K562 (cell line): ENCODE results near the gene GALNT9. TPM values are rescaled to one million over a fixed set of nuclear protein-coding genes. Genes with fewer than 3 reads are reported as not detected.

Experiments used
- ATAC-seq: fragments of 200-7000 bp; cut with Tn5 transposase; 3 replicates; pipeline ENCODE4 v1.9.1; 2020; ENCODE audit warnings: moderate library complexity
- BruUV-seq: library from RNA; stranded (reverse); fragments of 400-500 nt; replicated peaks from 2 replicates; lab custom pipeline; 2021; lab: Mats Ljungman, UMichigan
- CTCF ChIA-PET: fragments of 300-600 bp; formaldehyde crosslinking; extraction: SDS; loops from one replicate; lab custom pipeline; 2021; ENCODE audit warnings: low intra/inter-chr PET ratio; lab: Yijun Ruan, JAX
- POLR2A ChIA-PET: fragments of 300-600, 350-650 bp; sonication (Branson Sonifier 250); formaldehyde crosslinking; extraction: SDS; loops from one replicate; lab custom pipeline; 2021; ENCODE audit warnings: antibody characterized with exemption, inconsistent platforms; lab: Yijun Ruan, JAX
- DNase-seq, 4 experiments: peaks; one replicate each; pipeline versions ENCODE4 v3.0.0 to v3.0.0-alpha.2; 2011 to 2018; ENCODE audit warnings: low spot score in 3 of 4, mixed read lengths in 3 of 4; ENCODE audit errors: extremely low read depth in 1 of 4
- FAIRE-seq: peaks from 2 replicates; lab custom pipeline; 2011; peaks lifted over from hg19 to GRCh38; lab: Jason Lieb, UNC
- H2AFZ ChIP-seq: 2 replicates; pipeline ENCODE4 v1.6.0; 2011; ENCODE audit warnings: low read depth, low read length, control low read depth, inconsistent platforms
- H3K27ac ChIP-seq: fragments of 200-600 bp; 3 replicates; pipeline ENCODE4 v1.8.0; 2011; ENCODE audit warnings: low read depth, mild to moderate bottlenecking, control low read depth, inconsistent platforms, low read length, moderate library complexity, mixed read lengths; ENCODE audit errors: extremely low read depth
- H3K27me3 ChIP-seq, 2 experiments: fragments of 300-600 bp in 1 of 2; 2 replicates in 1 of 2; 3 replicates in 1 of 2; pipeline versions ENCODE4 v1.6.0 to v1.8.0; 2011; ENCODE audit warnings: inconsistent platforms in 2 of 2, low read length in 2 of 2, mild to moderate bottlenecking in 1 of 2, mixed read lengths in 1 of 2, moderate library complexity in 1 of 2; ENCODE audit not compliant: control insufficient read depth in 2 of 2, insufficient read depth in 2 of 2
- H3K36me3 ChIP-seq: fragments of 300-600 bp; 3 replicates; pipeline ENCODE4 v1.8.0; 2011; ENCODE audit warnings: mild to moderate bottlenecking, low read length, inconsistent platforms; ENCODE audit not compliant: control insufficient read depth, insufficient read depth
- H3K4me1 ChIP-seq, 2 experiments: fragments of 200-600 bp in 1 of 2; replicated peaks in 1 of 2; 2 replicates in 1 of 2; 3 replicates in 1 of 2; pipeline versions ENCODE4 v1.5.1 to v1.8.0; 2011; ENCODE audit warnings: inconsistent platforms in 2 of 2, low read length in 2 of 2, mild to moderate bottlenecking in 1 of 2, mixed read lengths in 1 of 2, moderate library complexity in 1 of 2; ENCODE audit not compliant: control insufficient read depth in 2 of 2, insufficient read depth in 2 of 2
- H3K4me2 ChIP-seq: 2 replicates; pipeline ENCODE4 v1.6.1; 2011; ENCODE audit warnings: low read length, control low read depth, inconsistent platforms, mixed read lengths; ENCODE audit not compliant: insufficient read depth
- H3K4me3 ChIP-seq: fragments of 200-600 bp; sonication (generic), shearing (Covaris generic); 2 replicates; pipeline ENCODE4 v1.5.1; 2016; ENCODE audit warnings: control low read depth, inconsistent platforms
- H3K79me2 ChIP-seq: fragments of 200-600 bp; 3 replicates; pipeline ENCODE4 v1.8.0; 2011; ENCODE audit warnings: low read length, inconsistent platforms; ENCODE audit not compliant: control insufficient read depth, insufficient read depth
- H3K9ac ChIP-seq, 2 experiments: 2 replicates each; pipeline versions ENCODE4 v1.6.0 to v1.6.1; 2011; ENCODE audit warnings: low read depth in 2 of 2, low read length in 2 of 2, control low read depth in 1 of 2, inconsistent platforms in 1 of 2, mild to moderate bottlenecking in 1 of 2, mixed read lengths in 1 of 2; ENCODE audit not compliant: insufficient read depth in 1 of 2
- H3K9me1 ChIP-seq: one replicate; pipeline ENCODE4 v1.6.0; 2011; ENCODE audit warnings: inconsistent platforms, mild to moderate bottlenecking, low read length, moderate library complexity; ENCODE audit not compliant: control insufficient read depth, insufficient read depth
- H3K9me3 ChIP-seq: replicated peaks from 2 replicates; pipeline ENCODE4 v1.5.1; 2011; ENCODE audit warnings: low read depth, low read length, inconsistent platforms; ENCODE audit not compliant: control insufficient read depth, insufficient read depth
- H4K20me1 ChIP-seq: replicated peaks from 2 replicates; pipeline ENCODE4 v1.6.1; 2011; ENCODE audit warnings: low read length, inconsistent platforms, mixed read lengths; ENCODE audit not compliant: control insufficient read depth, insufficient read depth
- CHD2 ChIP-seq: IDR thresholded peaks from 2 replicates; pipeline ENCODE4 v1.6.1; 2011; ENCODE audit warnings: low read depth, low read length
- MEIS2 ChIP-seq: fragments of 450-650 bp; IDR thresholded peaks from 2 replicates; pipeline ENCODE4 v1.6.1; 2014; ENCODE audit warnings: mild to moderate bottlenecking; ENCODE audit not compliant: partially characterized antibody
- PBX2 ChIP-seq, 2 experiments: IDR thresholded peaks in 1 of 2; conservative IDR thresholded peaks in 1 of 2; 2 replicates each; pipeline ENCODE4 v1.6.1; 2016; ENCODE audit warnings: low read depth in 2 of 2, mild to moderate bottlenecking in 1 of 2, missing compliant biosample characterization in 1 of 2, missing genetic modification characterization in 1 of 2, moderate library complexity in 1 of 2
- PHB ChIP-seq: fragments of 250-450 bp; sonication (Bioruptor Pico); IDR thresholded peaks from 2 replicates; pipeline ENCODE4 v1.5.0; 2021
- SMARCA4 ChIP-seq: fragments of 450-650 bp; IDR thresholded peaks from 2 replicates; pipeline ENCODE4 v1.6.1; 2016
- SMARCC2 ChIP-seq: fragments of 450-650 bp; IDR thresholded peaks from 2 replicates; pipeline ENCODE4 v1.6.1; 2017; ENCODE audit warnings: antibody characterized with exemption, moderate library complexity, mild to moderate bottlenecking, low read depth
- ZNF23 ChIP-seq: fragments of 250-450 bp; sonication (Bioruptor Pico); IDR thresholded peaks from 2 replicates; pipeline ENCODE4 v1.4.0; 2020; ENCODE audit warnings: mild to moderate bottlenecking
- ZNF3 ChIP-seq: fragments of 250-450 bp; sonication (Bioruptor Pico); IDR thresholded peaks from 2 replicates; pipeline ENCODE4 v1.5.0; 2021; ENCODE audit warnings: mild to moderate bottlenecking, moderate library complexity
- whole genome bisulfite sequencing: fragments of 100-300 bp; shearing (Covaris generic); methylation state at CpG from one replicate; pipeline ENCODE4 v1.1.6; 2016; ENCODE audit warnings: low coverage, mixed read lengths; ENCODE audit not compliant: insufficient coverage; ENCODE audit errors: missing lambda C conversion rate; 5-methylcytosine and 5-hydroxymethylcytosine counted together
- in situ Hi-C: fragments of 300-500 bp; cut with MboI; formaldehyde crosslinking; loops from 4 replicates; pipeline ENCODE4 v1.15.0; 2018; ENCODE audit warnings: inconsistent platforms, mixed read lengths
- intact Hi-C: fragments of 100-400 bp; cut with micrococcal nuclease; formaldehyde crosslinking; loops from 2 replicates; pipeline ENCODE4 v1.14.2; 2022
- polyA plus RNA-seq, 8 experiments: library from polyadenylated mRNA; depleted of rRNA in 4 of 8; stranded (reverse) in 5 of 8; unstranded in 3 of 8; fragments of >200 nt; fragmentation: Nextera tagmentation in 2 of 8; fragmentation: Illumina TruSeq in 1 of 8; extraction: Ambion mirVana in 2 of 8; extraction: Trizol in 1 of 8; gene quantifications; 2 replicates each; pipeline versions ENCODE4 v1.2.1 to v1.2.3, GENCODE V29; 2011 to 2014; ENCODE audit warnings: inconsistent platforms in 1 of 8, missing spikeins in 1 of 8
- total RNA-seq, 7 experiments: library from RNA; depleted of rRNA in 6 of 7; stranded (reverse); fragments of >200 nt in 6 of 7; fragmentation: Illumina TruSeq in 2 of 7; extraction: Trizol in 2 of 7; gene quantifications; 2 replicates each; pipeline versions ENCODE4 v1.2.1 to v1.2.3, GENCODE V29; 2011 to 2021; ENCODE audit warnings: low replicate concordance in 1 of 7
- TF ChIP-seq, protein P1 (sequence below): sonication (generic); IDR thresholded peaks from 2 replicates; pipeline ENCODE4 v1.6.1; 2016
- TF ChIP-seq, protein P2 (sequence below): fragments of 450-650 bp; formaldehyde crosslinking; IDR thresholded peaks from 2 replicates; pipeline ENCODE4 v1.4.0; 2020; ENCODE audit warnings: mild to moderate bottlenecking, moderate library complexity

Gene GALNT9
- total and polyA plus RNA-seq, 9 of the 15 experiments (the other 6 are each of a cell fraction or from before 2014, with no cell fraction given) = not detected

DNA sequence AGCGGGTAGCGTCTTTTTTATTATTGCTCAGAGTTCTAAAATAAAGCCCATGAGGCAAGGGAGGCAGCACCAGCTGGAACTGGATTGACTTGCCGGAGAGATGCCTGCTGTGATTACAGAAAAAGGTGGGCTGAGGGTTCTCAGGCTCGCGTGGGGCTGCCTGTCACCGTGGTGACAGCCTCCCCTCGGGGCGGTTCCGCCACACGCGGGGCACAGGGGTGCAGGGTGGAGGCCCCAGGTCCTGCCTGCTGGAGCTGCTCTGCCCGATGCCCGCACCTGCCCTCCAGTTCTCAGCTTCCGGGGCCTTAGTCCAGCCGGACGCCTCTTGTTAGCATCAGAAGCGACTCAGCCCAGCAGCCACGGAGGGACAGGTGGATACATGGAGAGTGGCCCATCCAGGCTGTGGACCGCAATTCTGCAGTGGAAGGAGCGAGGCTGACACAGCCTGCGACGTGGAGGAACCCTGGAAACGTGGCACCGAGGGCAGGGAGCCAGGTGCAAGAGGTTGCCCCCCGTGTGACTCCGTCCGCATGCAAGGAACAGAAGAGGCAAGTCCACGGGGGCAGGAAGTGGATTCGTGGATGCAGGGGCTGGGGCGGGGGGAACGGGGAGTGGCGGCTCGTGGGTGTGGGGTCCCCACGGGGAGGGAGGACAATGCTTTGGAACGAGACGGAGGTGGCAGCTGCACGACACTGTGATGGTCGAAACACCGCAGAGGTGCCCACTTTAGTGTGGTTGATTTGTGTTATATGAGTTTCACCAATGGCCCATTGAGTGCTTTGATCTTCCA lies 79.5 kb downstream of the GALNT9 start:
- TF ChIP-seq, protein P1, sequence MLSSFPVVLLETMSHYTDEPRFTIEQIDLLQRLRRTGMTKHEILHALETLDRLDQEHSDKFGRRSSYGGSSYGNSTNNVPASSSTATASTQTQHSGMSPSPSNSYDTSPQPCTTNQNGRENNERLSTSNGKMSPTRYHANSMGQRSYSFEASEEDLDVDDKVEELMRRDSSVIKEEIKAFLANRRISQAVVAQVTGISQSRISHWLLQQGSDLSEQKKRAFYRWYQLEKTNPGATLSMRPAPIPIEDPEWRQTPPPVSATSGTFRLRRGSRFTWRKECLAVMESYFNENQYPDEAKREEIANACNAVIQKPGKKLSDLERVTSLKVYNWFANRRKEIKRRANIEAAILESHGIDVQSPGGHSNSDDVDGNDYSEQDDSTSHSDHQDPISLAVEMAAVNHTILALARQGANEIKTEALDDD = no peak
- TF ChIP-seq CHD2 = no peak
- TF ChIP-seq ZNF23 (CRISPR knock-in tag) = no peak
- TF ChIP-seq ZNF3 = no peak
- TF ChIP-seq PBX2 (CRISPR knock-in tag; IDR thresholded peaks at IDR 0.05; ENCODE audit: low read depth) = no peak
- no peak for TF ChIP-seq PBX2 (tag; conservative IDR thresholded peaks at IDR 0.05; ENCODE audit: low read depth)
- TF ChIP-seq SMARCA4 = no peak
- no peak for TF ChIP-seq PHB
- TF ChIP-seq SMARCC2 = no peak
- TF ChIP-seq MEIS2 = no peak
- TF ChIP-seq, protein P2, sequence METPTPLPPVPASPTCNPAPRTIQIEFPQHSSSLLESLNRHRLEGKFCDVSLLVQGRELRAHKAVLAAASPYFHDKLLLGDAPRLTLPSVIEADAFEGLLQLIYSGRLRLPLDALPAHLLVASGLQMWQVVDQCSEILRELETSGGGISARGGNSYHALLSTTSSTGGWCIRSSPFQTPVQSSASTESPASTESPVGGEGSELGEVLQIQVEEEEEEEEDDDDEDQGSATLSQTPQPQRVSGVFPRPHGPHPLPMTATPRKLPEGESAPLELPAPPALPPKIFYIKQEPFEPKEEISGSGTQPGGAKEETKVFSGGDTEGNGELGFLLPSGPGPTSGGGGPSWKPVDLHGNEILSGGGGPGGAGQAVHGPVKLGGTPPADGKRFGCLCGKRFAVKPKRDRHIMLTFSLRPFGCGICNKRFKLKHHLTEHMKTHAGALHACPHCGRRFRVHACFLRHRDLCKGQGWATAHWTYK (CRISPR knock-in tag) = no peak
- TF ChIP-seq, all 486 proteins: peak for 0
- no peak overlapping the region for H2AFZ ChIP-seq
- in situ Hi-C loops (no loop called here), intact Hi-C loops (no loop called here)
- 0 out of 2 replicates have a peak, but pooled peaks cover 2% of the 10 kb centered on the region for H4K20me1 ChIP-seq
- H3K4me3 ChIP-seq = no peak overlapping the region
- POLR2A ChIA-PET = no interaction called here
- no peak overlapping the region for H3K4me2 ChIP-seq
- 2% methylated on average over 24 of the region's 39 CpGs for WGBS
- H3K9me1 ChIP-seq = no peaks in the 10 kb centered on the region
- FAIRE-seq (no peak), ATAC-seq (no peak), DNase-seq (no peak)
- CTCF ChIA-PET = no interaction called here
- no peaks in the 10 kb centered on the region; a peak in 1 of 5 replicates for H3K4me1 ChIP-seq
- H3K27ac ChIP-seq = no peak overlapping the region
- H3K79me2 ChIP-seq = no peaks in the 10 kb centered on the region
- BruUV-seq = no TSS peak
- no peaks in the 10 kb centered on the region for H3K9me3 ChIP-seq
- peaks cover 48 to 79% of the 10 kb centered on the region in 2 experiments for H3K27me3 ChIP-seq
- no peak overlapping the region for H3K9ac ChIP-seq
- H3K36me3 ChIP-seq = no peaks in the 10 kb centered on the region
